Osteoblast (primary cell): Measurements from ENCODE around the gene HSPA1A. TPM values are rescaled to one million over a fixed set of nuclear protein-coding genes. Genes with fewer than 3 reads are reported as not detected.

ENCODE experiments used
- DNase-seq: peaks from one replicate; pipeline ENCODE4 v3.0.0; 2011; ENCODE audit warnings: low spot score, mixed read lengths; ENCODE audit not compliant: insufficient read length; ENCODE audit errors: missing footprints
- H2AFZ ChIP-seq: 2 replicates; pipeline ENCODE4 v1.6.0; 2011; ENCODE audit warnings: mild to moderate bottlenecking, low read length
- H3K27ac ChIP-seq: 2 replicates; pipeline ENCODE4 v1.5.1; 2011; ENCODE audit warnings: mild to moderate bottlenecking, low read depth, low read length, moderate library complexity
- H3K27me3 ChIP-seq: 2 replicates; pipeline ENCODE4 v1.6.0; 2012; ENCODE audit warnings: mild to moderate bottlenecking, control low read depth, inconsistent platforms, low read length, moderate library complexity; ENCODE audit not compliant: insufficient read depth
- H3K36me3 ChIP-seq: 2 replicates; pipeline ENCODE4 v1.5.1; 2011; ENCODE audit warnings: mild to moderate bottlenecking, low read length, control low read depth, moderate library complexity; ENCODE audit not compliant: insufficient read depth
- H3K4me1 ChIP-seq: 2 replicates; pipeline ENCODE4 v1.5.1; 2011; ENCODE audit warnings: mild to moderate bottlenecking, low read length, control low read depth, moderate library complexity; ENCODE audit not compliant: insufficient read depth
- H3K4me2 ChIP-seq: 2 replicates; pipeline ENCODE4 v1.6.0; 2011; ENCODE audit warnings: mild to moderate bottlenecking, low read length; ENCODE audit not compliant: insufficient read depth
- H3K4me3 ChIP-seq: fragments of 200-600 bp; sonication (generic); 3 replicates; pipeline ENCODE4 v1.5.1; 2012; ENCODE audit warnings: mild to moderate bottlenecking, low read length, inconsistent platforms; ENCODE audit not compliant: insufficient read depth
- H3K79me2 ChIP-seq: 2 replicates; pipeline ENCODE4 v1.6.0; 2012; ENCODE audit warnings: mild to moderate bottlenecking, low read length, control low read depth, inconsistent platforms; ENCODE audit not compliant: insufficient read depth
- H3K9me3 ChIP-seq: 2 replicates; pipeline ENCODE4 v1.5.1; 2011; ENCODE audit warnings: low read depth, low read length, control low read depth
- H4K20me1 ChIP-seq: 2 replicates; pipeline ENCODE4 v1.6.0; 2012; ENCODE audit warnings: mild to moderate bottlenecking, low read length, control low read depth; ENCODE audit not compliant: insufficient read depth
- total RNA-seq: library from RNA; depleted of rRNA; stranded (reverse); fragments of >200 nt; gene quantifications from 2 replicates; pipeline ENCODE4 v1.2.3, GENCODE V29; 2012
- TF ChIP-seq, protein P1 (sequence below): IDR thresholded peaks from 2 replicates; pipeline ENCODE4 v1.5.1; 2011; ENCODE audit warnings: mild to moderate bottlenecking, low read depth, low read length, moderate library complexity; ENCODE audit errors: extremely low read depth

HSPA1A gene
- total RNA-seq, 1 donor: 36.9 TPM

- H3K79me2 ChIP-seq: no peaks in the 10 kb centered on the region
- H3K4me1 ChIP-seq: peaks cover 4% of the 10 kb centered on the region
- no peaks in the 10 kb centered on the region for H3K9me3 ChIP-seq
- TF ChIP-seq, protein P1, sequence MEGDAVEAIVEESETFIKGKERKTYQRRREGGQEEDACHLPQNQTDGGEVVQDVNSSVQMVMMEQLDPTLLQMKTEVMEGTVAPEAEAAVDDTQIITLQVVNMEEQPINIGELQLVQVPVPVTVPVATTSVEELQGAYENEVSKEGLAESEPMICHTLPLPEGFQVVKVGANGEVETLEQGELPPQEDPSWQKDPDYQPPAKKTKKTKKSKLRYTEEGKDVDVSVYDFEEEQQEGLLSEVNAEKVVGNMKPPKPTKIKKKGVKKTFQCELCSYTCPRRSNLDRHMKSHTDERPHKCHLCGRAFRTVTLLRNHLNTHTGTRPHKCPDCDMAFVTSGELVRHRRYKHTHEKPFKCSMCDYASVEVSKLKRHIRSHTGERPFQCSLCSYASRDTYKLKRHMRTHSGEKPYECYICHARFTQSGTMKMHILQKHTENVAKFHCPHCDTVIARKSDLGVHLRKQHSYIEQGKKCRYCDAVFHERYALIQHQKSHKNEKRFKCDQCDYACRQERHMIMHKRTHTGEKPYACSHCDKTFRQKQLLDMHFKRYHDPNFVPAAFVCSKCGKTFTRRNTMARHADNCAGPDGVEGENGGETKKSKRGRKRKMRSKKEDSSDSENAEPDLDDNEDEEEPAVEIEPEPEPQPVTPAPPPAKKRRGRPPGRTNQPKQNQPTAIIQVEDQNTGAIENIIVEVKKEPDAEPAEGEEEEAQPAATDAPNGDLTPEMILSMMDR: no peak
- H3K27me3 ChIP-seq: no peaks in the 10 kb centered on the region
- DNase-seq: peak; percentile 51
- H3K27ac ChIP-seq: no peak overlapping the region
- no peak overlapping the region for H3K4me3 ChIP-seq
- H2AFZ ChIP-seq: no peak overlapping the region
- H3K36me3 ChIP-seq: peaks cover 68% of the 10 kb centered on the region
- H3K4me2 ChIP-seq: no peak overlapping the region
- H4K20me1 ChIP-seq: peaks cover 3% of the 10 kb centered on the region
Measured at GRCh38 chr6:31782126-31782855, 33.1 kb upstream of the HSPA1A start.

GRCh38 chr6:31784098-31784925 is 31.0 kb upstream of the HSPA1A start:
- TF ChIP-seq, protein P1: no peak
- H3K4me2 ChIP-seq: no peak overlapping the region
- no peaks in the 10 kb centered on the region for H3K27me3 ChIP-seq
- peaks cover 67% of the 10 kb centered on the region for H3K36me3 ChIP-seq
- peaks cover 3% of the 10 kb centered on the region for H4K20me1 ChIP-seq
- DNase-seq: peak; percentile 63
- no peaks in the 10 kb centered on the region for H3K4me1 ChIP-seq
- no peak overlapping the region for H3K27ac ChIP-seq
- peaks cover 2% of the 10 kb centered on the region for H3K79me2 ChIP-seq
- H3K9me3 ChIP-seq: no peaks in the 10 kb centered on the region
- no peak overlapping the region for H3K4me3 ChIP-seq
- no peak overlapping the region for H2AFZ ChIP-seq

- Histone ChIP-seq H3K79me2 (peaks cover 4% of the 10 kb centered on the region), H3K4me2 (no peak overlapping the region), H3K9me3 (no peaks in the 10 kb centered on the region), H2AFZ (no peak overlapping the region), H3K27ac (no peak overlapping the region), H4K20me1 (peaks cover 3% of the 10 kb centered on the region), H3K4me1 (no peaks in the 10 kb centered on the region), H3K4me3 (no peak overlapping the region), H3K36me3 (peaks cover 63% of the 10 kb centered on the region), H3K27me3 (no peaks in the 10 kb centered on the region)
- DNase-seq: peak; percentile 81
- TF ChIP-seq, protein P1: no peak
Measured at GRCh38 chr6:31785475-31785874, 29.9 kb upstream of the HSPA1A start.
